Cardiac muscle cell (in vitro differentiated cells and primary cell): ENCODE measurements around the gene ADRB1. TPM values are rescaled to one million over a fixed set of nuclear protein-coding genes. Genes with fewer than 3 reads are reported as not detected.

ENCODE experiments used
- DNase-seq, 2 donors: peaks; one replicate each; pipeline versions ENCODE4 v3.0.0 to v3.0.0-alpha.2; 2010 to 2017; ENCODE audit warnings: low read depth in 1 of 2, low spot score in 1 of 2
- H3K27ac ChIP-seq: fragments of 200-600 bp; sonication (generic); 2 replicates; pipeline ENCODE4 v1.5.1; 2016
- H3K27me3 ChIP-seq: fragments of 200-600 bp; sonication (generic); 2 replicates; pipeline ENCODE4 v1.6.0; 2016; ENCODE audit warnings: control low read depth
- H3K36me3 ChIP-seq: fragments of 200-600 bp; sonication (generic); 2 replicates; pipeline ENCODE4 v1.5.1; 2016; ENCODE audit warnings: control low read depth
- H3K4me1 ChIP-seq: fragments of 200-600 bp; sonication (generic); 2 replicates; pipeline ENCODE4 v1.8.1; 2017; ENCODE audit warnings: low read depth, mild to moderate bottlenecking, mixed run types
- H3K4me3 ChIP-seq: fragments of 200-600 bp; sonication (generic); 2 replicates; pipeline ENCODE4 v1.5.1; 2016; ENCODE audit warnings: mild to moderate bottlenecking
- H3K9me3 ChIP-seq: fragments of 200-600 bp; sonication (generic); 2 replicates; pipeline ENCODE4 v1.5.1; 2017; ENCODE audit warnings: low read depth, mild to moderate bottlenecking, control low read depth
- CTCF ChIP-seq: IDR thresholded peaks from 2 replicates; pipeline ENCODE4 v1.5.1; 2012; ENCODE audit warnings: low read depth, mild to moderate bottlenecking, low read length
- polyA plus RNA-seq: library from polyadenylated mRNA; unstranded; fragments of >200 nt; fragmentation: Nextera tagmentation; extraction: Ambion mirVana; gene quantifications from 2 replicates; pipeline ENCODE4 v1.2.1, GENCODE V29; 2016
- total RNA-seq: library from RNA; depleted of rRNA; stranded (reverse); fragments of >200 nt; gene quantifications from 2 replicates; pipeline ENCODE4 v1.2.3, GENCODE V29; 2016

ADRB1 gene
- total and polyA plus RNA-seq, 2 experiments from 2014 or later: 0.28 to 0.69 TPM

- no peaks in the 10 kb centered on the region for H3K36me3 ChIP-seq
- DNase-seq: no peak
- TF ChIP-seq CTCF: no peak
- H3K9me3 ChIP-seq: no peaks in the 10 kb centered on the region
- H3K4me1 ChIP-seq: no peaks in the 10 kb centered on the region
- no peak overlapping the region for H3K4me3 ChIP-seq
- H3K27me3 ChIP-seq: peaks cover 95% of the 10 kb centered on the region
- no peak overlapping the region for H3K27ac ChIP-seq
Observed at GRCh38 chr10:114046087-114046458, 2.4 kb downstream of the ADRB1 start.

- H3K27ac ChIP-seq: no peak overlapping the region
- H3K27me3 ChIP-seq: peaks cover 87% of the 10 kb centered on the region
- DNase-seq: no peak
- H3K9me3 ChIP-seq: no peaks in the 10 kb centered on the region
- no peaks in the 10 kb centered on the region for H3K4me1 ChIP-seq
- no peak overlapping the region for H3K4me3 ChIP-seq
- no peak for TF ChIP-seq CTCF
- H3K36me3 ChIP-seq: no peaks in the 10 kb centered on the region
Observed at GRCh38 chr10:114048472-114048871, 4.8 kb downstream of the ADRB1 start.

- DNase-seq: no peak
- no peak overlapping the region for H3K4me3 ChIP-seq
- no peak overlapping the region for H3K27ac ChIP-seq
- H3K27me3 ChIP-seq: peaks cover 58% of the 10 kb centered on the region
- no peak for TF ChIP-seq CTCF
- no peaks in the 10 kb centered on the region for H3K36me3 ChIP-seq
- peaks cover 3% of the 10 kb centered on the region for H3K4me1 ChIP-seq
- H3K9me3 ChIP-seq: no peaks in the 10 kb centered on the region
Observed at GRCh38 chr10:114051714-114052113, 8.0 kb downstream of the ADRB1 start.

- no peak overlapping the region for H3K27ac ChIP-seq
- TF ChIP-seq CTCF: no peak
- peaks cover 53% of the 10 kb centered on the region for H3K27me3 ChIP-seq
- H3K36me3 ChIP-seq: no peaks in the 10 kb centered on the region
- H3K4me3 ChIP-seq: no peak overlapping the region
- no peak for DNase-seq
- H3K4me1 ChIP-seq: peaks cover 3% of the 10 kb centered on the region
- H3K9me3 ChIP-seq: no peaks in the 10 kb centered on the region
Observed at GRCh38 chr10:114052255-114052654, 8.6 kb downstream of the ADRB1 start.

GRCh38 chr10:114053946-114054345, 10.3 kb downstream of the ADRB1 start:
- no peak overlapping the region for H3K27ac ChIP-seq
- TF ChIP-seq CTCF: no peak

GRCh38 chr10:114057855-114058254, 14.2 kb downstream of the ADRB1 start:
- Histone ChIP-seq H3K4me1 (peaks cover 6% of the 10 kb centered on the region), H3K4me3 (no peak overlapping the region), H3K9me3 (no peaks in the 10 kb centered on the region), H3K27me3 (peaks cover 7% of the 10 kb centered on the region), H3K27ac (no peak overlapping the region), H3K36me3 (no peaks in the 10 kb centered on the region)
- no peak for TF ChIP-seq CTCF
- no peak for DNase-seq

More at GRCh38 chr10:114053946-114054345, 10.3 kb downstream of the ADRB1 start:
- Histone ChIP-seq H3K9me3 (no peaks in the 10 kb centered on the region), H3K4me1 (peaks cover 6% of the 10 kb centered on the region), H3K36me3 (no peaks in the 10 kb centered on the region), H3K4me3 (no peak overlapping the region), H3K27me3 (peaks cover 36% of the 10 kb centered on the region)
- DNase-seq: no peak
